ENCODE data around the gene AKIP1. TPM values are rescaled to one million over a fixed set of nuclear protein-coding genes. Genes with fewer than 3 reads are reported as not detected.

Gene AKIP1
- total and polyA plus RNA-seq, 8 donors = 6.3 to 11.6 (median 7.9) TPM

DNA sequence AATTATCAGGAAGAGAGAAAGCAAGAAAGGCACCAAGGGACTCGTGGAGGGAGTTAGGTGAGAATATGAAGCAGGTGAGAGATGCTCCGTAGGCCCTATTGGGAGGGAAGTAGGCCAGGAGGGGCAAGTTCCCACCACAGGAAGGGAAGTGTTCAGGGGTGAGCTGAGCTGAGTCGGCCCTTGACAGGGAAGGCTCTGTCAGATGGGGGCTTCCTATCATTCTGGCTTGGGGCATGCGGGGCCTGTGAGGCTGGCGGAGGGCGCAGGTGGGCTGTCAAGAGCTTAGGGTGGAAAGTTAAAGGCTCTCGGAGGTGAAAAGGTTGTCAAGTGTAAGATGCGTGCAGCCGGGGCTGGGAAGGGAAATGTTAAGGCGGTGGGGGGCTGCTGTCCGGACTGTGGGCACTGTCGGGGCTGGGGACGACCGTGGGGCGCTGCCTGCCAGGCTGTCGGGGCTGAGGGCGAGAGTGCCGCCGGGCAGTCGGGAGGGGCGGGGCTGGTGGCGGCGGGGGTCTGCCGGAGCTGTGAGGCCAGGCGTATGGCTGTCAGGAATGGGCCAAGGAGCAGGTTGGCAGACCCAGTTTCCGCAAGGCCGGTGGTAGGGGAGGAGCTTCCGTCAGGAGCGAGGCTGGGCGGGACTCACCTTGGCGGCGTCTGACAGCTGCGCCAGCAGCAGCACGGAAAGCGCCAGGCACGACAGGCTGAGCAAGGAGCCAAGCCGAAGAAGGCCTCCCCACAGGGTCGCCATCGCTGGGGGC, 52.8 kb downstream of the AKIP1 start:
- DNase-seq (peak; percentile 87 to 96 (median 88)), ATAC-seq (peak; percentile 83 to 88 (median 87)), FAIRE-seq (no peak)
- H3K4me3 ChIP-seq = peak overlapping the region; percentile 50 to 89 (median 73)
- 1% methylated on average over 31 to 39 of the region's 39 CpGs for WGBS, 2 donors
- no peaks in the 10 kb centered on the region for H3K36me3 ChIP-seq
- intact Hi-C loops (cut with DNase I) = no loop called here
- peak overlapping the region; percentile 88 to 100 (median 96) for H3K27ac ChIP-seq
- TF ChIP-seq, protein P1, sequence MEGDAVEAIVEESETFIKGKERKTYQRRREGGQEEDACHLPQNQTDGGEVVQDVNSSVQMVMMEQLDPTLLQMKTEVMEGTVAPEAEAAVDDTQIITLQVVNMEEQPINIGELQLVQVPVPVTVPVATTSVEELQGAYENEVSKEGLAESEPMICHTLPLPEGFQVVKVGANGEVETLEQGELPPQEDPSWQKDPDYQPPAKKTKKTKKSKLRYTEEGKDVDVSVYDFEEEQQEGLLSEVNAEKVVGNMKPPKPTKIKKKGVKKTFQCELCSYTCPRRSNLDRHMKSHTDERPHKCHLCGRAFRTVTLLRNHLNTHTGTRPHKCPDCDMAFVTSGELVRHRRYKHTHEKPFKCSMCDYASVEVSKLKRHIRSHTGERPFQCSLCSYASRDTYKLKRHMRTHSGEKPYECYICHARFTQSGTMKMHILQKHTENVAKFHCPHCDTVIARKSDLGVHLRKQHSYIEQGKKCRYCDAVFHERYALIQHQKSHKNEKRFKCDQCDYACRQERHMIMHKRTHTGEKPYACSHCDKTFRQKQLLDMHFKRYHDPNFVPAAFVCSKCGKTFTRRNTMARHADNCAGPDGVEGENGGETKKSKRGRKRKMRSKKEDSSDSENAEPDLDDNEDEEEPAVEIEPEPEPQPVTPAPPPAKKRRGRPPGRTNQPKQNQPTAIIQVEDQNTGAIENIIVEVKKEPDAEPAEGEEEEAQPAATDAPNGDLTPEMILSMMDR (IDR thresholded peaks at IDR 0.05) = no peak
- no peaks in the 10 kb centered on the region for H3K27me3 ChIP-seq
- H3K4me1 ChIP-seq = peaks cover 0 to 11% (median 10%) of the 10 kb centered on the region in 3 donors
- no peaks in the 10 kb centered on the region for H3K9me3 ChIP-seq

DNA sequence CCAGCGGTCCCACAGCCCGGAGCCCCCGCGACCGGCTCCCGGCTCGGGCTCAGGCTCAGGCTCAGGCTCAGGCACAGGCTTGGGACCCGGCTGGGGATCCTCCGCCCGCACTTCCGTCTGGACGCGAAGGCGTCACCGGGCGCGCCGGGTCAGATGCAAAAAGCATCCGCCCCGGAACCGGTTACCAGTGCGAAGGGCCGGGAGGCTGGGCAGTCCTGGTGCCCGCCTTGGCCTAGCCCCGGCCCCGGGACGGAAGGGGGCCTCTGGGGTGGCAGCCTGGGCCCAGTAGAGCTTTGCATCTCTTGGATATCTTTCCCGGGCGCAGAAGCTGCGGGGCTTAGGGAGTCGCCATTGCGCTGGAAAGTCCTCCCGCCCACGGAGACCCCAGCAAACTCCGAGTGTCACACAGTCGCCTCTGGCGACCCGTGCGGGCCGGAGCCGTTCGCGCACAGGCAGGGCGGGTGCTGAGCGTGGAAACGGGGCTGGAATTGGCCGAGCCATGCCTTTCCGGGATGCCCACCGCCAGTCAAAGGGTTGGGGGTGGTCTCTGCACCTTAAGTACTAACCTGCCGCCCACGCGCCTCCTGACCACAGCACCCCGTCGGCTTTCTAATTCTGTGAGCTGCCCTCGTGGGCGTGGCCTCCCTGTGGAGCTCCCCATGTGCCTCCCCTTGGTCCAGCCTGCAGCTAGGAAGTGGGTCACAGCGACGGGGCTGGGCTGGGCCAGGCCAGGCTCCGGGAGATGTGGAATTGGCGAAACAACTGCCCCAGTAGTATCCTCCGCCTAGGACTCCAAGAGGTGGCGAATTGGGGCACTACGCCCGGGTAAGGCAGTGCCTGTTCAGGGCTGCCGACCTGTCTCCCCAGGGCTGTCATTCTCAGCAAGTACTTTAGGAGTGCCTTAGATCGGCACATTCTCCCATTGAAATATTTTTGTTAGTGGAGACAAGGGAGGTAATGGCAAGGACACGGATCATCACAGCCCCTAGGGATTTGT, 53.6 kb downstream of the AKIP1 start, which contains the start of gene TMEM9B:
TMEM9B (minus strand) TSS at position 119 of the 997 bp plus-strand sequence. CDS start 129 bp downstream, outside the sequence.
- peaks cover 0 to 11% (median 10%) of the 10 kb centered on the region in 3 donors for H3K4me1 ChIP-seq
- peak within 1 kb of the TSS; percentile 88 to 100 (median 96) for H3K27ac ChIP-seq
- ATAC-seq (peak; percentile 92 to 97 (median 94)), FAIRE-seq (no peak), DNase-seq (peak; percentile 90 to 96 (median 92))
- peak within 1 kb of the TSS; percentile 50 to 89 (median 73) for H3K4me3 ChIP-seq
- H3K9me3 ChIP-seq = no peaks in the 10 kb centered on the region
- intact Hi-C loops (cut with DNase I) = no loop called here
- TF ChIP-seq, protein P1 (IDR thresholded peaks at IDR 0.05) = no peak
- H3K27me3 ChIP-seq = no peaks in the 10 kb centered on the region
- WGBS, 2 donors = 0% methylated on average over 48 to 67 of the region's 67 CpGs
- H3K36me3 ChIP-seq = no peaks in the 10 kb centered on the region

DNA sequence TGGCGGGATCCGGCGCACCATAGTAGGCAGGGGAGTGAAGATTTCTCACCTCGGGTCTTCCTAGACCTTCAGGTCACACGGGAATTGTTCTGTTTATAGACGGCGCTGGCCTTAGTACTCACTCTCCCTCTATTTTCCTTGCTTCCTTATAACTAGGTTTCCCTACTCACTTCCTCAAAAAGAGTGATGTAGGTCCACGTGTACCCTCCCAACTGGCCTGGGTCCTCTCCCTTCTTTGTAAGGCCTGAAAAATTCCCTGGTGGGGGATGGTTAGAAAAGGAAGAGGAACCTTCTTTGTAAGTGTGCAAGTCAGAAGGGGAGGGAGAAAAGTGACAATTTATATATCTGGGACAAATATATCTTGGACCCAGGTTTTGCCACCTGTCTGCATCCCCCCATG, 56.2 kb downstream of the AKIP1 start:
- Histone ChIP-seq H3K9me3 (no peaks in the 10 kb centered on the region), H3K36me3 (no peaks in the 10 kb centered on the region), H3K27me3 (no peaks in the 10 kb centered on the region), H3K4me1 (peaks cover 0 to 10% (median 10%) of the 10 kb centered on the region in 3 donors), H3K27ac (no peak overlapping the region), H3K4me3 (no peak overlapping the region)
- ATAC-seq (no peak), DNase-seq (no peak), FAIRE-seq (no peak)
- intact Hi-C loops (cut with DNase I) = no loop called here
- WGBS, 2 donors = 83 to 90% methylated on average over 8 of the region's 8 CpGs
- TF ChIP-seq, protein P1 (IDR thresholded peaks at IDR 0.05) = no peak

Other genes starting within 250 kb of the AKIP1 start
- 10 to 100 TPM in 1 of 6 donors, 1 to 10 TPM in 5; 4.1 to 13.1 (median 9.8) TPM for gene TRIM66, start 228.5 kb upstream of the AKIP1 start, total RNA-seq
- 10 to 100 TPM in 1 of 2 donors, 1 to 10 TPM in 1; 6.1 to 12.2 TPM for gene TRIM66, start 228.5 kb upstream of the AKIP1 start, polyA plus RNA-seq
- gene RPL27A, start 228.4 kb upstream of the AKIP1 start, total RNA-seq = 100 to 1,000 TPM; 321 to 659 (median 517) TPM
- 1,000 to 10,000 TPM; 1,317 to 2,393 TPM for gene RPL27A, start 228.4 kb upstream of the AKIP1 start, polyA plus RNA-seq
- gene C11orf16, start 21.8 kb downstream of the AKIP1 start, total RNA-seq = not detected
- gene C11orf16, start 21.8 kb downstream of the AKIP1 start, polyA plus RNA-seq = not detected
- gene ASCL3, start 31.8 kb downstream of the AKIP1 start, total RNA-seq = under 1 TPM in 1 of 6 donors, not detected in 5; 0.34 TPM
- not detected for gene ASCL3, start 31.8 kb downstream of the AKIP1 start, polyA plus RNA-seq
- gene TMEM9B, start 53.3 kb downstream of the AKIP1 start, total RNA-seq = 10 to 100 TPM; 12.8 to 23.3 (median 19.5) TPM
- 10 to 100 TPM; 14.7 to 39.4 TPM for gene TMEM9B, start 53.3 kb downstream of the AKIP1 start, polyA plus RNA-seq
- under 1 TPM; 0.16 to 0.44 (median 0.28) TPM for gene NRIP3, start 92.8 kb downstream of the AKIP1 start, total RNA-seq
- gene NRIP3, start 92.8 kb downstream of the AKIP1 start, polyA plus RNA-seq = under 1 TPM; 0.04 to 0.26 TPM
- 10 to 100 TPM in 3 of 6 donors, 1 to 10 TPM in 3; 7.1 to 33.8 (median 16.5) TPM for gene SCUBE2, start 180.4 kb downstream of the AKIP1 start, total RNA-seq
- 10 to 100 TPM in 1 of 2 donors, 1 to 10 TPM in 1; 3.8 to 28.0 TPM for gene SCUBE2, start 180.4 kb downstream of the AKIP1 start, polyA plus RNA-seq